AG09319 (cell line): ENCODE measurements around the gene ACADM.

Experiments
- DNase-seq: peaks from one replicate; pipeline ENCODE4 v3.0.0-alpha.2; 2010; ENCODE audit warnings: low read depth; ENCODE audit errors: extremely low read depth
- TF ChIP-seq, protein P1 (sequence below): IDR thresholded peaks from 2 replicates; pipeline ENCODE4 v1.5.1; 2011; ENCODE audit warnings: low read depth, mild to moderate bottlenecking, inconsistent platforms, low read length, moderate library complexity

ACADM gene

DNA sequence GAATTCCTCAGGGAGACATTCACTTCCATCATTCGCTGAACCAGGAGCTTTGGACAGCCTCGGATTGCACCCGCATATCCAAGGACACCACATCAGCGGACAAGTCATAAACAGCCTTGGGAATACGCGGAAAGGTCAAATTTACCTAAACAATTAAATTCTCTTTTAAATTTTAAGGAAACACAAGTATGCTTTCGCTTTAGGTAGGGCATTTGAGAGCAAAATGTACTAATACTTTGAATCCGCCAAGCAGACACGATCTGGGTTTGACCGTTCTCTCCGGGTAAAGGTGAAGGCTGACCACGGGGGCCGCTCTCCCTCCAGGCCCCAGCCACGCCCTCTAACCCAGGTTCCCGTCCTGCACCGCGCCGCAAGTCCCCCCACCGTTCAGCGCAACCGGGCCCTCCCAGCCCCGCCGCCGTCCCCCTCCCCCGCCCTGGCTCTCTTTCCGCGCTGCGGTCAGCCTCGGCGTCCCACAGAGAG lies 479 bp upstream of the ACADM start:
- peak; percentile 46 for DNase-seq
- TF ChIP-seq, protein P1, sequence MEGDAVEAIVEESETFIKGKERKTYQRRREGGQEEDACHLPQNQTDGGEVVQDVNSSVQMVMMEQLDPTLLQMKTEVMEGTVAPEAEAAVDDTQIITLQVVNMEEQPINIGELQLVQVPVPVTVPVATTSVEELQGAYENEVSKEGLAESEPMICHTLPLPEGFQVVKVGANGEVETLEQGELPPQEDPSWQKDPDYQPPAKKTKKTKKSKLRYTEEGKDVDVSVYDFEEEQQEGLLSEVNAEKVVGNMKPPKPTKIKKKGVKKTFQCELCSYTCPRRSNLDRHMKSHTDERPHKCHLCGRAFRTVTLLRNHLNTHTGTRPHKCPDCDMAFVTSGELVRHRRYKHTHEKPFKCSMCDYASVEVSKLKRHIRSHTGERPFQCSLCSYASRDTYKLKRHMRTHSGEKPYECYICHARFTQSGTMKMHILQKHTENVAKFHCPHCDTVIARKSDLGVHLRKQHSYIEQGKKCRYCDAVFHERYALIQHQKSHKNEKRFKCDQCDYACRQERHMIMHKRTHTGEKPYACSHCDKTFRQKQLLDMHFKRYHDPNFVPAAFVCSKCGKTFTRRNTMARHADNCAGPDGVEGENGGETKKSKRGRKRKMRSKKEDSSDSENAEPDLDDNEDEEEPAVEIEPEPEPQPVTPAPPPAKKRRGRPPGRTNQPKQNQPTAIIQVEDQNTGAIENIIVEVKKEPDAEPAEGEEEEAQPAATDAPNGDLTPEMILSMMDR: no peak

DNA sequence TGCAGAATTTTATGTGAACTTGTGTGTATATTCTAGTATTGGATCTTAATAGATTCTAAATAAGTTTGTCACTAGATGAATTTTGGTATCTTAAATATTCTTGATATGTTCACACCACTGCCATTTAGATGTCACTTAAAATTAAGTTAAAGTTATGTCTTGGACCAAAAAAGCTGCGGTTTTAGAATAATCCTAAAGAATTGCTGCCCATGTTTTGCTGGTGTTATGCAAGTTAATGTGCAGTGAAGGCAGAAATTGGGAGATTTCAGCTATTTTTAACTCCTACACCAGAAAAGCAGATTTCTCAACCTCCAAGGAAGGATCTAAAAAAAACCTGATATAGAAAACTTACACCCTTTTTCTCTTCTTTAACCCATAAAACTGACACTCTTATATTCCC lies 757 bp downstream of the ACADM start:
- no peak for DNase-seq
- TF ChIP-seq, protein P1: no peak

DNA sequence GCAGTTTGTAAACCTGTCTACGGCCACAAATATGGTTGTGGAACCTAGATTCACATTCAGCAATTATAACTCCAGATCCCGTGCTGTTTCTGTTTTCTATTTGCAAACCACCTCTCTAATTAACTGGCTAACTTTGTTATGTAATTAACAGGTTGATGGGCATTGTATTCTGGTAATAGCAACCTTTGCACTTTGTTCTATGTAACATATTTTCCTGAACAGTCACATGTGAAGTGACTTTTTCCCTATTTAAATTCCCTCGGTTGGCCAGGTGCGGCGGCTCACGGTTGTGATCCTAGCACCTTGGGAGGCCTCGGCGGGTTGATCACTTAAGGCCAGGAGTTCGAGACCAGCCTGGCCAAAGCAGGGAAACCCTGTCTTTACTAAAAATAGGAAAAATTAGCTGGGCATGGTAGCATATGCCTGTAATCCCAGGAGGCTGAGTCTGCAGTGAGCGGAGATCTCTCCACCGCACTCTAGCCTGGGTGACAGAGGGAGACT lies 1.4 kb downstream of the ACADM start:
- TF ChIP-seq, protein P1: no peak
- no peak for DNase-seq

DNA sequence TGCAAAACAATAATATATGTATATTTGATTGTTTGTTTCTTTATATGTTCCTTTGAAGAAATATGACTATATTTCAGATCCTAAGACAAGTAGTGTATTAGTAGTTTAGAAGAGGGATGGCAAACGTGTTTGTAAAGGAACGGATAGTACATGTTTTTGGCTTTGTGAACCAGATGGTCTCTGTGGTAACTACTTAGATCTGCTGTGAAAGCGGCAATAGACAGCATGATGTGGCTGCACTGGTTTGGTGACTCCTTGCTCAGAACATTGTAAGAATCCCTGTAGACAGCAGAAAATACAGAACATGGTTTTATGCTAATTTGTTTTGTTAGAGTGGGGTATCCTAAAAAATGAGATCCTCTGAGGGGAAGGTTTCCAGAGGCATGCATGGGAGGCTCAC lies 3.1 kb downstream of the ACADM start:
- TF ChIP-seq, protein P1: no peak
- no peak for DNase-seq

DNA sequence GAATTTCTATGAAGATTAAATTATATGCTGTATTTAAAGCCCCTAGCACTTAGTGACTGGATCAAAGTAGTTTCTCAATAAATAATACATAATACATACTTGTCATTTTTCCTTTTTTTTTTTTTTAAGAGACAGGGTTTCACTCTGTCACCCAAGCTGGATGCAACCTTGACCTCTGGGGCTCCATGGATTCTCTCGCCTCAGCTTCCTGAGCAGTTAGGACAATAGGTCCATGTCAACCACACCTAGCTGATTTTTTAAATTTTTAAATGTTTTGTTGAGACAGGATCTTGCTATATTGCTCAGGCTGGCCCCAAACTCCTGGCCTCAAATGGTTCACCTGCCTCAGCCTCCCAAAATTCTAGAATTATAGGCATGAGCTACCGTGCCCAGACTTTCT lies 5.9 kb downstream of the ACADM start:
- no peak for DNase-seq
- TF ChIP-seq, protein P1: no peak

DNA sequence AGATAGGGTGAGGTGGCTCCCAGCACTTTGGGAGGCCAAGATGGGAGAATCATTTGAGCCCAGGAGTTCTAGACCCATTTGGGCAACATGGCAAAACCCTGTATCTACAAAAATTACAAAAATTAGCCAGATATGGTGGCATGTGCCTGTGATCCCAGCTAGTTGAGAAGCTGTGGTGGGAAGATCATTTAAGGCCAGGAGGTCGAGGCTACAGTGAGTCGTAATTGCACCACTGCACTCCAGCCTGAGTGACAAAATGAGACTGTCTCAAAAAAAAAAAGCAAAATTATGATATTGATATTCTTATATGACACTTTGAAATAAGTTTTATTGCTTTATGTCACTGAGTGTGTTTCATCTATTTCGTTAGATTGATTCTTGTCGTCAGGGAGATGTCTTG lies 7.4 kb downstream of the ACADM start:
- TF ChIP-seq, protein P1: no peak
- DNase-seq: no peak

DNA sequence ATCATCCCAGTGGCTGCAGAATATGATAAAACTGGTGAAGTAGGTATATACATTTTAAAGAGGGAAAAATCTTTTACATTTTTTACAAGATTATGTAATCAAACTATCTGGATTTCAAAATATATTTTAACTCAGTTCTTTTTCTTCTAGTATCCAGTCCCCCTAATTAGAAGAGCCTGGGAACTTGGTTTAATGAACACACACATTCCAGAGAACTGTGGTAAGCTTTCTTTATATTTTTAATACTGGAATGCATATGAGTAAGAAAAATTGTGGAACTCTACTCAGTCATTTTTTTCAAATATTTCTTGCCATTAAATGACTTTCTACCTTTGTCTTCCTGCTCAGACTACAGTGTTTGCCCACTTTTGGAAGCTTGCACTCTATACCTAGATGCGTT lies 8.2 kb downstream of the ACADM start:
- TF ChIP-seq, protein P1: no peak
- DNase-seq: no peak
